Activated naive CD4-positive, alpha-beta T cell treated with anti-CD3 and anti-CD28 coated beads for 36 hours (primary cell): Measurements from ENCODE around the gene DTX1. TPM values are rescaled to one million over a fixed set of nuclear protein-coding genes. Genes with fewer than 3 reads are reported as not detected.

Source experiments
- CTCF ChIA-PET: fragments of 350-600 bp; sonication (Branson Sonifier 250); formaldehyde crosslinking; loops from one replicate; lab custom pipeline; 2021; ENCODE audit warnings: antibody characterized with exemption; lab: Charles Lee
- DNase-seq: peaks from one replicate; pipeline ENCODE4 v3.0.0-alpha.2; 2020
- H3K27ac Mint-ChIP-seq: one replicate; pipeline ENCODE4 v1.8.0; 2021; ENCODE audit warnings: mild to moderate bottlenecking, mixed read lengths
- H3K27me3 Mint-ChIP-seq: one replicate; pipeline ENCODE4 v1.8.0; 2021; ENCODE audit warnings: low read depth, mixed read lengths
- H3K36me3 Mint-ChIP-seq: one replicate; pipeline ENCODE4 v1.8.0; 2021; ENCODE audit warnings: low read depth, mixed read lengths
- H3K4me1 Mint-ChIP-seq: one replicate; pipeline ENCODE4 v1.8.0; 2021; ENCODE audit warnings: low read depth, mixed read lengths
- H3K4me3 Mint-ChIP-seq: one replicate; pipeline ENCODE4 v1.8.0; 2021; ENCODE audit warnings: mild to moderate bottlenecking, moderate library complexity, mixed read lengths
- H3K9me3 Mint-ChIP-seq: one replicate; pipeline ENCODE4 v1.8.0; 2021; ENCODE audit warnings: mixed read lengths
- intact Hi-C: fragments of 100-400 bp; cut with micrococcal nuclease; formaldehyde crosslinking; loops from one replicate; pipeline ENCODE4 v1.15.1; 2023
- total RNA-seq, 2 experiments: library from RNA; stranded (reverse); gene quantifications; one replicate each; pipeline ENCODE4 v1.2.3, GENCODE V29; 2021

The DTX1 gene
- total RNA-seq, 2 experiments from 2014 or later = 8.3 to 10.7 TPM

GRCh38 chr12:113056381-113056630 lies 224 bp upstream of the DTX1 start:
- Mint-ChIP-seq H3K4me1 (peaks cover 28% of the 10 kb centered on the region), H3K27me3 (no peaks in the 10 kb centered on the region), H3K4me3 (peak overlapping the region; percentile 74), H3K27ac (no peak overlapping the region), H3K36me3 (no peaks in the 10 kb centered on the region), H3K9me3 (no peaks in the 10 kb centered on the region)
- DNase-seq = no peak
- CTCF ChIA-PET = interaction anchor here (0.6 to 1.1 kb wide), 4 partner anchors 36 to 118 kb away, joined by 3 to 5 read pairs (median 4); no protein-coding TSS in a partner anchor
- intact Hi-C loops = loop anchor here (2.0 kb wide), 1 partner anchor 42 kb away; no protein-coding TSS in a partner anchor

DNA sequence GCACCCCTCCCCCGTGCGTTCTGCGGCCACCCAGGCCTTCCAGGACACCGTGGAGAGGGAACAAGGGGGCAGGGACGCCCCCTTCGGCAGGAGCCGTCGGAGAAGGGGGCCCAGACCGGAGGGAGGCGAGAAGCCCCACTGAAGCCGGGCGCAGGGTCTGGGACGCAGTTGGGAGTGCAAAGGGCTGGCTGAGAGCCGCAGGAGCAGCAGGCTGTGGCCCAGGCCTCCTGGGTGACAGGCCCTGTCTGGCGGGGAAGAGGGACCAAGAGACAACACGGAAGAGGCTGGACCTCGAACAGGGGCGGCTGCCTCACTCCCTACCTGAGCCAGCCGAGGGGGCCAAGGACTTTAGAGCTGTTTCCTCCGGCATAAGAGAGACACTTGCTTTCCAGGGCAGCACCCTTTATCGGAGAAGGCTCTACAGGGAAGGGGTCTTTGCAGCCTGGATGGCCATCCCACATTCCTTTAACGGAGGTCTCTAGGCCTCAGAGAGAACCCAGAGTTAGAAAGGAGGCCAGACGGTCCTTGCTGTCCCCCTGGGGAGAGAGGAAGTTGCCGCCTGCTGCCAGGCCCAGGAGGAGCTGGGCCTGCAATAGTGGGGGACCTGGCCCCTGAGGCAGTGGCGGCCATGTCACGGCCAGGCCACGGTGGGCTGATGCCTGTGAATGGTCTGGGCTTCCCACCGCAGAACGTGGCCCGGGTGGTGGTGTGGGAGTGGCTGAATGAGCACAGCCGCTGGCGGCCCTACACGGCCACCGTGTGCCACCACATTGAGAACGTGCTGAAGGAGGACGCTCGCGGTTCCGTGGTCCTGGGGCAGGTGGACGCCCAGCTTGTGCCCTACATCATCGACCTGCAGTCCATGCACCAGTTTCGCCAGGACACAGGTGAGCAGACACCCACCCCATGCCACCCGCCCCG lies 1.3 kb downstream of the DTX1 start:
- intact Hi-C loops = loop anchor here (2.0 kb wide), 1 partner anchor 41 kb away; no protein-coding TSS in a partner anchor
- no peaks in the 10 kb centered on the region for H3K36me3 Mint-ChIP-seq
- no peaks in the 10 kb centered on the region for H3K9me3 Mint-ChIP-seq
- no peaks in the 10 kb centered on the region for H3K27me3 Mint-ChIP-seq
- no peak overlapping the region for H3K27ac Mint-ChIP-seq
- peaks cover 27% of the 10 kb centered on the region for H3K4me1 Mint-ChIP-seq
- no peak for DNase-seq
- CTCF ChIA-PET = interaction anchor here (1.0 to 1.7 kb wide), 3 partner anchors 9 to 41 kb away, joined by 3 to 6 read pairs (median 5); no protein-coding TSS in a partner anchor
- peak overlapping the region; percentile 56 for H3K4me3 Mint-ChIP-seq

DNA sequence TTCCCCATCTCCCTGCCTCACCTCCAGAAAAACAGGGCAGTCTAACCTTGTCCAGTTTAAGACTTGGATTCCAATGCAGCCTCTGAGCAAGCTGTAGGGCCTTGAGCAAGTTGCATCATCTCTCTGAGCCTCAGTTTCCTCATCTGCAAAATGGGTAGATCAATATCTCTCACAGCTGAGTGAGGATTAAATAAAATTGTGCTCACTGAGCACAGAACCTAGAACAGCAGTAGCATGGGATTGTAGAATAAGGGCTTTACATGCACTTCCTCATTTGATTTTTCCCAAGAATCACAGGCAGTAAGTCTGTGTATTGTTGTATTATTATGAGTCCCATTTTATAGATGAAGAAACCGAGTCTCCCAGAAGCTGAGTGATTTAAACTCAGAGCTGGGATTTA lies 2.0 kb downstream of the DTX1 start:
- Mint-ChIP-seq H3K9me3 (no peaks in the 10 kb centered on the region), H3K27me3 (no peaks in the 10 kb centered on the region), H3K36me3 (no peaks in the 10 kb centered on the region), H3K27ac (no peak overlapping the region), H3K4me1 (peaks cover 23% of the 10 kb centered on the region), H3K4me3 (no peak overlapping the region)
- CTCF ChIA-PET = interaction anchor here (0.6 to 1.7 kb wide), 4 partner anchors 9 to 606 kb away, joined by 3 to 6 read pairs (median 4); no protein-coding TSS in a partner anchor
- intact Hi-C loops = no loop called here
- no peak for DNase-seq

- H3K27ac Mint-ChIP-seq = no peak overlapping the region
- no peaks in the 10 kb centered on the region for H3K36me3 Mint-ChIP-seq
- peaks cover 23% of the 10 kb centered on the region for H3K4me1 Mint-ChIP-seq
- intact Hi-C loops = no loop called here
- no peak overlapping the region for H3K4me3 Mint-ChIP-seq
- CTCF ChIA-PET = interaction anchor here (0.6 to 1.7 kb wide), 4 partner anchors 8 to 606 kb away, joined by 3 to 6 read pairs (median 4); no protein-coding TSS in a partner anchor
- no peaks in the 10 kb centered on the region for H3K9me3 Mint-ChIP-seq
- H3K27me3 Mint-ChIP-seq = no peaks in the 10 kb centered on the region
- no peak for DNase-seq
Measured at GRCh38 chr12:113059071-113059595, 2.6 kb downstream of the DTX1 start.

- no peak for DNase-seq
- CTCF ChIA-PET = interaction anchor here (0.9 kb wide), 1 partner anchor 38 kb away, joined by 4 read pairs; no protein-coding TSS in a partner anchor
- H3K4me1 Mint-ChIP-seq = peaks cover 26% of the 10 kb centered on the region
- H3K9me3 Mint-ChIP-seq = no peaks in the 10 kb centered on the region
- H3K4me3 Mint-ChIP-seq = no peak overlapping the region
- intact Hi-C loops = no loop called here
- no peak overlapping the region for H3K27ac Mint-ChIP-seq
- no peaks in the 10 kb centered on the region for H3K36me3 Mint-ChIP-seq
- H3K27me3 Mint-ChIP-seq = no peaks in the 10 kb centered on the region
Measured at GRCh38 chr12:113060336-113060960, 3.9 kb downstream of the DTX1 start.

DNA sequence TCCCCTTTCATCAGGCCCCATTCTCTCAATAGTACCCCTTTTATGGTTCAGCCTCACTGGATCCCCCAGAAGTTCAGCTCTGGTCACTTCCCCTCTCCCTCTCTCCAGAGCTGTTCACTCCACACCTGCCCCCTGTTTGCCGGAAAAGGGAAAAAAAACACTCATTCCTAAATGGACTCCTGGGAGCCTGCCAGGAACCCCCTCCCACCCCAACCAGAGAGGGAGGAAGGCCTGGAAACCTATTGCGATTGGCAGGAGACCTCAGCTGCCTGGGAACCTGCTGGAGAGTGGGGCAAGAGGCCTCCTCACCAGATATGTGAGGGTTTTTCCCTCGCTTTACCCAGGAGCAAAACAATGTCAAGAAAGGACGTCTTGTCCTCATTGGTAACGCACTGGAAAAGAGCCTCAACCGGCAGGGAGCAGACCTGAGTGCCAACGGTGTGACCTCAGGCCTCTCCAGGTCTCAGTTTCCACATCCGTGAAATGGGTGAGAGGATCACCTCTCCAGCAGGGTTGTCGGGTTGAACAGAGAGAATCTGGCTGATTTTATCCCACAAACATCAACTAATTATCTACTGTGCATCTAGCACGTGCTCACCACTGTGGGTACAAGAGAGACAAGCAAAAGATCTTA lies 4.6 kb downstream of the DTX1 start:
- Mint-ChIP-seq H3K27ac (no peak overlapping the region), H3K27me3 (no peaks in the 10 kb centered on the region), H3K36me3 (no peaks in the 10 kb centered on the region), H3K4me1 (peaks cover 29% of the 10 kb centered on the region), H3K9me3 (no peaks in the 10 kb centered on the region), H3K4me3 (no peak overlapping the region)
- CTCF ChIA-PET = interaction anchor here (0.9 to 1.8 kb wide), 2 partner anchors 37 to 68 kb away, joined by 4 to 9 read pairs; no protein-coding TSS in a partner anchor
- intact Hi-C loops = no loop called here
- no peak for DNase-seq

DNA sequence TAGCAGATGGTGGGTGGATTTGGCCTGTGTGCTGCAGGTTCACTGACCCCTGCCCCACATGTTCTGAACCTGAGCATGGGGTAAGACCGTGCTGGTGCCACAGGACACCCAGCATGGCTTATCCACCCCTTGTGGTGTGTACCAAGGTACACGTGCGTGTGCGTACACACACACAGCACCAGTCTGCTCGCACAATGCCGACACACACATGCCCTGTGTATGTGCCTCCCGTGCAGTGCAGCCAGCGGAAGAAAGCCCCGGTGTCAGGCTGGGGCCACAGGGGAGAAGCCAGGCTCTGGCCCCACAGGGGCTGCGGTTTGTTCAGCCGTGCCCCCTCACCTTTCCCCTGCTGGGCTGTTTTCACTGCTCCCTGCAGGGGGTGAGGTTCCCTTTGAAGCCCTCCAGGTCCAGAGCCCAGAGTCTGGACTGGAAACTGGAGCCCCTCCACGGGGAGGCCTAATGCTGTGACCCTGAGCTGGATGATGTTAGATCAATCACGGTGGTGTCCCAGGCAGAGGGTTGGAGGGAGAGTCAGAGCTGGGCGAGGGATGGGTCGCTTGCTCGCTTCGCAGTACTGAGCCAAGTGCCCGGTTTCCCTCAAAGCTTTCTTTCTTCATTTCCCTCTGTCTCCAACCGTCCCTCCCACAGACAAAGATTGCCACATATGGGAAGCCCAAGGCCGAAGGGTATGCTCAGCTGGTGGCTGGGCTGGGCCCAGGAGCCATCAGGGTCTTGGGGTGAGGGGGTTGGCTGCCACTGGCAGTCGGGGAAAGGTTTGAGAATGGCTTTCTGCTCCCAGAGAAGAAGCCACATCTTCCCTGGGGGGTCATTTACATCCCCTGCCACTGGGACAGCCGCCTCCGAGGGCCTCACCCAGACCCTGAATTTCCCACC lies 6.2 kb downstream of the DTX1 start:
- CTCF ChIA-PET = interaction anchor here (0.7 to 1.8 kb wide), 3 partner anchors 34 to 69 kb away, joined by 3 to 9 read pairs (median 3); no protein-coding TSS in a partner anchor
- no peaks in the 10 kb centered on the region for H3K27me3 Mint-ChIP-seq
- no peak for DNase-seq
- H3K4me3 Mint-ChIP-seq = no peak overlapping the region
- no peak overlapping the region for H3K27ac Mint-ChIP-seq
- intact Hi-C loops = no loop called here
- H3K36me3 Mint-ChIP-seq = no peaks in the 10 kb centered on the region
- no peaks in the 10 kb centered on the region for H3K9me3 Mint-ChIP-seq
- H3K4me1 Mint-ChIP-seq = peaks cover 36% of the 10 kb centered on the region

DNA sequence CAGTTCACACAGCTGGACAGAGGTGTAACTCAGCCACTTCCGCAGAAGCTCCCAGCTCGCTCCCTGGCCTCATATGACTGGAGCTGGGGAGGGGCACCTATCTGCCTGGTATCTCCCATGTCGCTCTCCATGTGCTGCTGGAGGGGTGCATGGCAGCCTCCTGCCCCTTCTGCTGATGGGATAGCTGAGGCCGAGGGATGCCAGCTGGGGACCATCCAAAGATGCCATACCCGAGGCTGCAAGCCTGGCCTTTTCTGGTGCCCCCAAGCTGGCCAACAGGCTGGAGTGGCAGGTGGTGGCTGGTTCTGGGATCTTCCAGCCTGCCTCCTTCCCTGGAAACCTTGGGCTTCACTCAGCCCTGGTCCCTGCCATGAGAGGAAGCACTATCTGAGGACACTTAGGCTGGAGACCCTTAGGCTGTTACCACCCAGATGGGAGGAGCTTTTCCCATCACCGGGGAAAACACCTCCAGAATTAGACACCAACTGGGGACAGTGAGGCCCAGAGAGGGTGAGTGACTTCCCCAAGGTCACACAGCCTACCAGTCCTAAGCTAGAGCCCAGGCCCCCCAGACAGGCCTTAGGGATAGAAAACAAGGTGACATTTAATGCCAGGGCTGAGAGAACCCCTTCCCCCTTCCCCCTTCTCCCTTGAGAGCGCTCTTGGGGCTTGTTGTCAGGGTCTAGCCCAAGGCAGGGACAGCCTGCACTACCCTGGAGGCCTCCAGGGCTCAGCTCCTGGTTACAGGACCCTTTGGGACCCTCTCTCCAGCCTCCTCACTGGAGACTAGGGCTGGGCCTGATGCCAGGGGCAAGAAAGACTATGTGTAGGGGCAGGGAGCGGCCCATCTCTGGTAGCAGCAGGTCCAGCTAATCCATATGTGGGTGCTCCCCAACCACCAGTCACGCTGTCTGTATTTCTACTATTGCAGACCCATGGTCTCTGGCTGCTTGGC lies 7.1 kb downstream of the DTX1 start:
- no peaks in the 10 kb centered on the region for H3K36me3 Mint-ChIP-seq
- DNase-seq = no peak
- H3K27ac Mint-ChIP-seq = no peak overlapping the region
- CTCF ChIA-PET = interaction anchor here (1.1 kb wide), 1 partner anchor 163 kb away, joined by 3 read pairs; no protein-coding TSS in a partner anchor
- no peaks in the 10 kb centered on the region for H3K27me3 Mint-ChIP-seq
- peaks cover 32% of the 10 kb centered on the region for H3K4me1 Mint-ChIP-seq
- intact Hi-C loops = no loop called here
- no peak overlapping the region for H3K4me3 Mint-ChIP-seq
- H3K9me3 Mint-ChIP-seq = no peaks in the 10 kb centered on the region

- Mint-ChIP-seq H3K4me3 (no peak overlapping the region), H3K36me3 (no peaks in the 10 kb centered on the region), H3K4me1 (peaks cover 35% of the 10 kb centered on the region), H3K27me3 (no peaks in the 10 kb centered on the region), H3K27ac (no peak overlapping the region), H3K9me3 (no peaks in the 10 kb centered on the region)
- CTCF ChIA-PET = interaction anchor here (0.6 to 1.1 kb wide), 2 partner anchors 164 to 165 kb away, joined by 3 to 4 read pairs; no protein-coding TSS in a partner anchor
- no peak for DNase-seq
- intact Hi-C loops = no loop called here
Measured at GRCh38 chr12:113064395-113065125, 8.0 kb downstream of the DTX1 start.
